GM12801 (cell line): ENCODE results near the gene RXRA.

Source experiments
- TF ChIP-seq, protein P1 (sequence below): IDR thresholded peaks from one replicate; pipeline ENCODE4 v1.5.1; 2011; ENCODE audit warnings: control low read depth; ENCODE audit not compliant: insufficient read length; ENCODE audit errors: extremely low read depth

The RXRA gene

DNA sequence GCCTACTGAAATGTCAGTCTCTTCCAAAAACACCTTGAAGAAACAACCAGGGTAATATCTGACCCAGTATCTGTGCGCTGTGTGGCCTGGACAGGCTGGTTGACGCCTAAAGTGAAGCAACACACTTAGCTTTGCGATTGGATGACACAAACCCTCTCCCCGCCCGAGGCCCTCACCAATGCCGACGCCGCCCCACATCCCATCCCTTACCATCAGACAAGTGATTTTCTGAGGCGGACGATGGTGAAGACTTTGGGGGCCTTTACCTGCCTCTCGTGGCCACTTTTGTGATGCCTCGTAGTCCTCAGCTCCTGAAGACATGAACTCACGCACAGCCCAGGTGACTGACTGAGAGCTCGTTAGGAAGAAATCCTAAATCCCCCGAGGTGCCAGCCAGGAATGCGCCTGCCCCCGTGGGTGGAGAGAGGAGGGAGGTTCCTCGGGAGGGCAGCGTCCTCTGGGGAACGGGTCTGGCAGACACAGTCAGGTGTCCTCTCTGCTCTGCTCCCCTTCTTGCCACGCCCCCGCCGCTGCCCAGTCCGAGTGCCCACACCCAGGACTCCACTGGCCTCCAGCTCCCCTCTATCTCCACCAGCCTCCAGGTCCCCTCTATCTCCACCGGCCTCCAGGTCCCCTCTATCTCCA lies 31.0 kb upstream of the RXRA start:
- TF ChIP-seq, protein P1, sequence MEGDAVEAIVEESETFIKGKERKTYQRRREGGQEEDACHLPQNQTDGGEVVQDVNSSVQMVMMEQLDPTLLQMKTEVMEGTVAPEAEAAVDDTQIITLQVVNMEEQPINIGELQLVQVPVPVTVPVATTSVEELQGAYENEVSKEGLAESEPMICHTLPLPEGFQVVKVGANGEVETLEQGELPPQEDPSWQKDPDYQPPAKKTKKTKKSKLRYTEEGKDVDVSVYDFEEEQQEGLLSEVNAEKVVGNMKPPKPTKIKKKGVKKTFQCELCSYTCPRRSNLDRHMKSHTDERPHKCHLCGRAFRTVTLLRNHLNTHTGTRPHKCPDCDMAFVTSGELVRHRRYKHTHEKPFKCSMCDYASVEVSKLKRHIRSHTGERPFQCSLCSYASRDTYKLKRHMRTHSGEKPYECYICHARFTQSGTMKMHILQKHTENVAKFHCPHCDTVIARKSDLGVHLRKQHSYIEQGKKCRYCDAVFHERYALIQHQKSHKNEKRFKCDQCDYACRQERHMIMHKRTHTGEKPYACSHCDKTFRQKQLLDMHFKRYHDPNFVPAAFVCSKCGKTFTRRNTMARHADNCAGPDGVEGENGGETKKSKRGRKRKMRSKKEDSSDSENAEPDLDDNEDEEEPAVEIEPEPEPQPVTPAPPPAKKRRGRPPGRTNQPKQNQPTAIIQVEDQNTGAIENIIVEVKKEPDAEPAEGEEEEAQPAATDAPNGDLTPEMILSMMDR: no peak

DNA sequence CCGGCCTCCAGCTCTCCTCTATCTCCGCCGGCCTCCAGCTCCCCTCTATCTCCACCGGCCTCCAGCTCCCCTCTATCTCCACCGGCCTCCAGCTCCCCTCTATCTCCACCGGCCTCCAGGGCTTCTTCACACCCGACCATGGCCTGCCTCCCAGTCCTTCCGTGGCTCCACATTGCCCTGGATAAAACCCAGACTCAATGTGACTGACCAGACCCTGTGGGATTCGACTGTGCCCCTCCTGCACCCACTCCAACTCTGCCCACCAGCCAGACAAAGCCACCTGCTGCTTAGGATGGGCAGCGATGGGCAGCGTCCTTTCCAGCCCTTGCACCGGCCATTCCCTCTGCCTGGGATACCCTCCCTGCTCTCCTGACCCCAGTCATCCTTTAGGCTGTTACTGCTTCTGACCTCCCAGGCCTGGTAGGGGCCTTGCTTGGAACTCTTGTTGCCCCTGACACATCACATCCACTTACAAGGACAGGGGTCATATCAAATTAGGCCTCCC lies 30.5 kb upstream of the RXRA start:
- TF ChIP-seq, protein P1: no peak

GRCh38 chr9:134296301-134297082 lies 29.8 kb upstream of the RXRA start:
- TF ChIP-seq, protein P1: no peak

GRCh38 chr9:134297083-134297410 lies 29.2 kb upstream of the RXRA start:
- TF ChIP-seq, protein P1: no peak

DNA sequence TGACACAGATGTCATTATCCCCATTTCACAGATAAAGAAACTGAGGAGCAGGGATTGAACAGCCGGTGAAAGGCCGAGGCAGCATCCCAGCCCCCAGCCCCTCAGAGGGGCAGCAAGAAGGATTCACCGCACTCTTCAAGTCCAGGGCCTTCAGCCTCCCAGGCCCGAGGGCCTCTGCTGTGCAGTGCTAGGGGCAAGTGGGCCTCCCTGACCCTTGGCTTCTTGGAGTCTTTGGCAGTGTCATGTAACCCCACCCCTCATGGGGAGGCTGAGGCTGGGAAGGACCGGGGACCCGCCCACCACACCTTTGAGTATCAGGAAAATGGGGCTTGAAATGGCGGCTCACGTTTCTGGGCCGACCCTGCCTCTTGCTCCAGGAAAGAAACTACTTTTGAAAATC lies 28.7 kb upstream of the RXRA start:
- TF ChIP-seq, protein P1: no peak

DNA sequence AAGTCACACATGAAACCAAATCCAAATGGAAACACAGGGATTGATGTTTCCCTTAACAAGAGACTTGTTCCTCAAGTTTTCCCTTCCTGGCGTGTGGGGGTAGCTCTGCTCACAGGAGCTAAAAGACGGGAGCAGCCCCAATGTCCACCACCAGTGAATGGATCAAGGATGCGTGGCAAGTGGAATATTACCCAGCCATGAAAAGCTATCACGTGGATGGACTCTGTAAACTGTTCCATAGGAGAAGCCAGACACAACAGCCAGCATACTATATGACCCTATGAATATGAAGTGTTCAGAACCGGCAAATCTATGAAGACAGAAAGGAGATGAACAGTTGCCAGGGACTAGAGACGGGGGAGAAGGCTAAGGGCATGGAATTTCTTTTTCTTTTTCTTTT lies 28.3 kb upstream of the RXRA start:
- TF ChIP-seq, protein P1: no peak

- TF ChIP-seq, protein P1: no peak
Observed at GRCh38 chr9:134299068-134299467, 27.2 kb upstream of the RXRA start.
